ENCODE data around the gene CMSS1. TPM values are rescaled to one million over a fixed set of nuclear protein-coding genes. Genes with fewer than 3 reads are reported as not detected.

CMSS1 gene
- total and polyA plus RNA-seq, 7 experiments from 2014 or later, result 14.9 to 47.7 (median 18.4) TPM

- POLR2A ChIA-PET, result no interaction called here
- Mint-ChIP-seq H3K27me3 (no peaks in the 10 kb centered on the region), H3K4me3 (no peak overlapping the region), H3K36me3 (peaks cover 0 to 42% (median 20%) of the 10 kb centered on the region in 5 donors), H3K4me1 (peaks cover 0 to 7% (median 0%) of the 10 kb centered on the region in 7 donors), H3K9me3 (peaks cover 0 to 10% (median 3%) of the 10 kb centered on the region in 11 donors), H3K27ac (no peak overlapping the region)
- Histone ChIP-seq H3K4me3 (ENCODE audit: low read length) (no peak overlapping the region), H3K4me1 (ENCODE audit: control insufficient read depth in 2 of 2, insufficient read depth in 2 of 2, low read length in 2 of 2) (no peaks in the 10 kb centered on the region), H3K9me3 (ENCODE audit: control insufficient read depth in 2 of 3, low read length in 3 of 3) (no peaks in the 10 kb centered on the region), H3K27ac (ENCODE audit: low read depth, low read length) (no peak overlapping the region), H3K36me3 (ENCODE audit: control insufficient read depth in 2 of 3, insufficient read depth in 3 of 3, low read length in 3 of 3) (no peaks in the 10 kb centered on the region), H3K27me3 (ENCODE audit: control insufficient read depth in 2 of 2, insufficient read depth in 2 of 2, low read length in 2 of 2) (no peaks in the 10 kb centered on the region)
- DNase-seq, result no peak
- no peak for ATAC-seq
- CTCF ChIA-PET, result no interaction called here
- intact Hi-C loops (cut with micrococcal nuclease), result no loop called here
Observed at GRCh38 chr3:100136921-100137320, 319.3 kb downstream of the CMSS1 start.

GRCh38 chr3:100140976-100141375 is 323.3 kb downstream of the CMSS1 start:
- H3K27ac Mint-ChIP-seq, result no peak overlapping the region
- H3K4me1 Mint-ChIP-seq, result peaks cover 0 to 27% (median 0%) of the 10 kb centered on the region in 7 donors
- Histone ChIP-seq H3K4me3 (ENCODE audit: low read length) (no peak overlapping the region), H3K27ac (ENCODE audit: low read depth, low read length) (no peak overlapping the region), H3K9me3 (ENCODE audit: control insufficient read depth in 2 of 3, low read length in 3 of 3) (peaks cover 0 to 6% (median 0%) of the 10 kb centered on the region in 3 experiments), H3K36me3 (ENCODE audit: control insufficient read depth in 2 of 3, insufficient read depth in 3 of 3, low read length in 3 of 3) (no peaks in the 10 kb centered on the region), H3K27me3 (ENCODE audit: control insufficient read depth in 2 of 2, insufficient read depth in 2 of 2, low read length in 2 of 2) (no peaks in the 10 kb centered on the region), H3K4me1 (ENCODE audit: control insufficient read depth in 2 of 2, insufficient read depth in 2 of 2, low read length in 2 of 2) (no peaks in the 10 kb centered on the region)
- peaks cover 0 to 55% (median 40%) of the 10 kb centered on the region in 5 donors for H3K36me3 Mint-ChIP-seq
- no peak for ATAC-seq
- H3K9me3 Mint-ChIP-seq, result peaks cover 0 to 34% (median 19%) of the 10 kb centered on the region in 11 donors
- DNase-seq, result no peak
- intact Hi-C loops (cut with micrococcal nuclease), result loop anchor here in 1 of 2 donors (5.0 kb wide), 1 partner anchor 71 kb away; no protein-coding TSS in a partner anchor
- ChIA-PET CTCF (no interaction called here), POLR2A (no interaction called here)
- no peak overlapping the region for H3K4me3 Mint-ChIP-seq
- H3K27me3 Mint-ChIP-seq, result no peaks in the 10 kb centered on the region

DNA sequence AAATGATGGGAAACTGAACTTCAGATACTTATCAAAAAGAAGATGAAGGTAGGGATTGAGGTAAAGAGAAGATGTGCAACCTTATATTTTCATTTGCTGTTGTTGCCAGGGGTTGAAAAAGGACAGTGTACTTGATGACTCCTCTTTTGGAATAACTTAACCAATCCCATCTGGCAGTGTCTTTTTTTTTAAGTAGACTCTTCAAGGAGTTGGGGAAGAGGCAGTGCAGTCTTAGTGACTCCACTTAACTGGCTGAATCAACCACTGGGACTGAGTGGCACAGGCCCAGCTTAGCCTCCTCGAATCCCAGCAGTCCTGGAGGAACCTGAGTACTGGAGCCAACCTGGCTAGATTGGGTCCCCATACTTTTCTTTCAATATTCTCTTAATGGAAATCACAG is 323.9 kb downstream of the CMSS1 start:
- Mint-ChIP-seq H3K4me3 (no peak overlapping the region), H3K36me3 (peaks cover 0 to 53% (median 38%) of the 10 kb centered on the region in 5 donors), H3K27ac (no peak overlapping the region), H3K4me1 (peaks cover 0 to 28% (median 0%) of the 10 kb centered on the region in 7 donors), H3K9me3 (peaks cover 0 to 34% (median 19%) of the 10 kb centered on the region in 11 donors), H3K27me3 (no peaks in the 10 kb centered on the region)
- intact Hi-C loops (cut with micrococcal nuclease), result loop anchor here in 1 of 2 donors (5.0 kb wide), 1 partner anchor 71 kb away; no protein-coding TSS in a partner anchor
- Histone ChIP-seq H3K36me3 (ENCODE audit: control insufficient read depth in 2 of 3, insufficient read depth in 3 of 3, low read length in 3 of 3) (no peaks in the 10 kb centered on the region), H3K9me3 (ENCODE audit: control insufficient read depth in 2 of 3, low read length in 3 of 3) (peaks cover 0 to 6% (median 0%) of the 10 kb centered on the region in 3 experiments), H3K4me1 (ENCODE audit: control insufficient read depth in 2 of 2, insufficient read depth in 2 of 2, low read length in 2 of 2) (no peaks in the 10 kb centered on the region), H3K27ac (ENCODE audit: low read depth, low read length) (no peak overlapping the region), H3K4me3 (ENCODE audit: low read length) (no peak overlapping the region), H3K27me3 (ENCODE audit: control insufficient read depth in 2 of 2, insufficient read depth in 2 of 2, low read length in 2 of 2) (no peaks in the 10 kb centered on the region)
- POLR2A ChIA-PET, result no interaction called here
- ATAC-seq (no peak), DNase-seq (no peak)
- CTCF ChIA-PET, result no interaction called here

GRCh38 chr3:100144255-100144866 is 326.7 kb downstream of the CMSS1 start:
- DNase-seq (no peak), ATAC-seq (no peak)
- H3K27ac ChIP-seq (ENCODE audit: low read depth, low read length), result no peak overlapping the region
- H3K36me3 ChIP-seq (ENCODE audit: control insufficient read depth in 2 of 3, insufficient read depth in 3 of 3, low read length in 3 of 3), result peaks cover 0 to 11% (median 0%) of the 10 kb centered on the region in 3 experiments
- Mint-ChIP-seq H3K9me3 (peaks cover 0 to 34% (median 19%) of the 10 kb centered on the region in 11 donors), H3K4me3 (peak overlapping the region in 1 of 10 donors; percentile 23), H3K4me1 (peaks cover 0 to 25% (median 0%) of the 10 kb centered on the region in 7 donors), H3K27ac (peak overlapping the region in 1 of 9 donors; percentile 64), H3K27me3 (no peaks in the 10 kb centered on the region), H3K36me3 (peaks cover 7 to 48% (median 43%) of the 10 kb centered on the region in 5 donors)
- H3K9me3 ChIP-seq (ENCODE audit: control insufficient read depth in 2 of 3, low read length in 3 of 3), result peaks cover 0 to 6% (median 0%) of the 10 kb centered on the region in 3 experiments
- POLR2A ChIA-PET, result no interaction called here
- no peaks in the 10 kb centered on the region for H3K4me1 ChIP-seq (ENCODE audit: control insufficient read depth in 2 of 2, insufficient read depth in 2 of 2, low read length in 2 of 2)
- intact Hi-C loops (cut with micrococcal nuclease), result loop anchor here in 1 of 2 donors (5.0 kb wide), 1 partner anchor 68 kb away; no protein-coding TSS in a partner anchor
- CTCF ChIA-PET, result no interaction called here
- no peaks in the 10 kb centered on the region for H3K27me3 ChIP-seq (ENCODE audit: control insufficient read depth in 2 of 2, insufficient read depth in 2 of 2, low read length in 2 of 2)
- H3K4me3 ChIP-seq (ENCODE audit: low read length), result no peak overlapping the region

DNA sequence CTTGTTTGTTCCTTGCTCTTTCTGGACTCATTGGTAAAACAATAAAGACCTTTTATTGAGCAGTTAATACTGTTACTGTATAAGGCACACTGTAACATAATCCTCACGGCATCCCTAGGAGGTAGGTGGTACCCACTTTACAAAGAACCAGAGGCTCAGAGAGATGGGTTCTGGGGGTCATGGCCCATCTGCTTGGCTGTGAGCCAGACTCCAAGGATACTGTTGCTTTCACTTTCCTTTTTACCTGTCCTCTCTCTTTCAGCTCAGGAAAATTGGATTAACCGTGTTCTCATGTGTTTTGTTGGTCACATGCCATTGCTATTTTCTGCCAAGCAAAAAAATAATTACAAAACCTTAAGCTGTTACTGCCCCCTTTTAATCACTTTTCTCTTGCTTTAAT is 331.5 kb downstream of the CMSS1 start:
- Histone ChIP-seq H3K36me3 (ENCODE audit: control insufficient read depth in 2 of 3, insufficient read depth in 3 of 3, low read length in 3 of 3) (peaks cover 0 to 11% (median 0%) of the 10 kb centered on the region in 3 experiments), H3K4me3 (ENCODE audit: low read length) (no peak overlapping the region), H3K27ac (ENCODE audit: low read depth, low read length) (no peak overlapping the region), H3K27me3 (ENCODE audit: control insufficient read depth in 2 of 2, insufficient read depth in 2 of 2, low read length in 2 of 2) (no peaks in the 10 kb centered on the region), H3K9me3 (ENCODE audit: control insufficient read depth in 2 of 3, low read length in 3 of 3) (no peaks in the 10 kb centered on the region), H3K4me1 (ENCODE audit: control insufficient read depth in 2 of 2, insufficient read depth in 2 of 2, low read length in 2 of 2) (no peaks in the 10 kb centered on the region)
- ATAC-seq (no peak), DNase-seq (no peak)
- H3K27ac Mint-ChIP-seq, result peak overlapping the region in 1 of 9 donors; percentile 26
- peaks cover 0 to 15% (median 3%) of the 10 kb centered on the region in 11 donors for H3K9me3 Mint-ChIP-seq
- intact Hi-C loops (cut with micrococcal nuclease), result no loop called here
- peaks cover 0 to 22% (median 0%) of the 10 kb centered on the region in 7 donors for H3K4me1 Mint-ChIP-seq
- ChIA-PET POLR2A (no interaction called here), CTCF (no interaction called here)
- peaks cover 30 to 55% (median 53%) of the 10 kb centered on the region in 5 donors for H3K36me3 Mint-ChIP-seq
- H3K4me3 Mint-ChIP-seq, result no peak overlapping the region
- no peaks in the 10 kb centered on the region for H3K27me3 Mint-ChIP-seq

DNA sequence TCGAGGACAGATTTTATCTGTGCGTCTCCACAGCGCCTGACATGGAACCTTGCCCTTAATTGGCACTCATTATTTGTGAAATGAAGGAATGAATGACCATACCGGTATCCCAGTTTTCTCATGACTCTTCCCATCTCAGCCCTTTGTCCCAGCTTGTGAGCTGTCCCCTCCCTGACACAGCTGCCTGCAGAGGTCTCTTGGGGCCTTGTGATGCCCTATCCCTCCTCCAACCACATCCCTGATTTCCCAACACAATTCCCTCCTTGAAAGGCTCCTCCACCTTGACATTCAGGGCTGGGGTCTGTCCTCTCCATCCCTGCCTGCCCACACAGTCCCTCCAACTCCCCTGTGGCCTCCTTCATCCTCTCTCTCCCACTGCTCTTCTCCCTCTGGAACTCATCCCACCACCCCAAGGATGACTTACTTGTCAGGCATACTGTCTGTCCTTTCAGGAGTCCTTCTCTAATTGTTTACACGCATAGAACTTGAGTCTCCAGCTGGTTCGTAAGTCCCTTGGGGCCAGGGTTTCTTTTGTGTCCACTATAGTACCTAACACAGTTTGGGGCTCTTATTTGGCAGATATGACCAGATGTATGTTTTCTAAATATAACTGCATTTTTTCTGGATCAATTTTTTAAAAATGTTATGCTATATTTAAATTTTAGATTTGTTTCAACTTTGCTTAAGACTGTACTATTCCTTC is 332.2 kb downstream of the CMSS1 start:
- H3K36me3 ChIP-seq (ENCODE audit: control insufficient read depth in 2 of 3, insufficient read depth in 3 of 3, low read length in 3 of 3), result peaks cover 0 to 11% (median 0%) of the 10 kb centered on the region in 3 experiments
- peaks cover 30 to 56% (median 50%) of the 10 kb centered on the region in 5 donors for H3K36me3 Mint-ChIP-seq
- H3K4me1 ChIP-seq (ENCODE audit: control insufficient read depth in 2 of 2, insufficient read depth in 2 of 2, low read length in 2 of 2), result no peaks in the 10 kb centered on the region
- DNase-seq (no peak), ATAC-seq (no peak)
- intact Hi-C loops (cut with micrococcal nuclease), result no loop called here
- H3K27ac ChIP-seq (ENCODE audit: low read depth, low read length), result no peak overlapping the region
- peaks cover 0 to 15% (median 0%) of the 10 kb centered on the region in 7 donors for H3K4me1 Mint-ChIP-seq
- peaks cover 0 to 14% (median 4%) of the 10 kb centered on the region in 11 donors for H3K9me3 Mint-ChIP-seq
- no peak overlapping the region for H3K4me3 Mint-ChIP-seq
- POLR2A ChIA-PET, result no interaction called here
- H3K9me3 ChIP-seq (ENCODE audit: control insufficient read depth in 2 of 3, low read length in 3 of 3), result no peaks in the 10 kb centered on the region
- CTCF ChIA-PET, result no interaction called here
- no peaks in the 10 kb centered on the region for H3K27me3 ChIP-seq (ENCODE audit: control insufficient read depth in 2 of 2, insufficient read depth in 2 of 2, low read length in 2 of 2)
- no peaks in the 10 kb centered on the region for H3K27me3 Mint-ChIP-seq
- no peak overlapping the region for H3K4me3 ChIP-seq (ENCODE audit: low read length)
- H3K27ac Mint-ChIP-seq, result peak overlapping the region in 3 of 9 donors; percentile 26 to 43 (median 38)

Data from naive thymus-derived CD4-positive, alpha-beta T cell (primary cell).